22Rv1 (cell line): ENCODE data around the gene ATP6V1E1.

ENCODE experiments used
- H3K27ac ChIP-seq: fragments of 450-650 bp; 2 replicates; pipeline ENCODE4 v1.5.1; 2017
- ZFX ChIP-seq: fragments of 450-650 bp; IDR thresholded peaks from 2 replicates; pipeline ENCODE4 v1.6.1; 2017; ENCODE audit warnings: antibody characterized with exemption, borderline replicate concordance
- TF ChIP-seq, protein P1 (sequence below): fragments of 450-650 bp; IDR thresholded peaks from 2 replicates; pipeline ENCODE4 v1.5.1; 2017; ENCODE audit warnings: mild to moderate bottlenecking

The ATP6V1E1 gene

DNA sequence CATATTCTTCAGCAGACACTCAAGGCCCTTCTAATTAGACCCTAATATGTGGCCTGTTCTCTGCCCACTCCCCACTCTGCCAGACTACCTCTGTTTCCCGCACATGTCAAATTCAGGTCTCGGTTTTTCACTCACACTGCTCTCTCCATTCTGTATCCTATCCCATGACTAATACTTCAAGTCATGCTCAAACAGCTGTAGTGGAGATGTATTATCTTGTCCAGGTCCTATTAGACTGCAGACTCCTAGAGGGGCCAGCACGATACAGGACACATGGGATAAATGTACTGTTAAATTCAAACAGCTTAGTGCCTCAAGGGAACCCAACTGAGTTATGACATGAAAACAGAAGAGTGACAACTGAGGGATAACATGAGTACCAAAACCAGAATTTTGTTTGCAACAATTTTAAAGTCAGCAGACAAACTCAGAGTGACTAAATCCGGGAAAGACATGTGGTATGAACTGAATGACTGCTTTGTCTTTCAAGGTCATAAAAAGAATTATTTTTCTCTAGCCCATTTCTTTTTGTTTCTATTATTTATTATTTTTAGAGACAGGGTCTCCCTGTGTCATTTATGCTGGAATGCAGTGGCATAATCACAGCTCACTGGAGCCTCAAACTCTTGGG is 20.5 kb downstream of the ATP6V1E1 start:
- no peak for TF ChIP-seq ZFX
- TF ChIP-seq, protein P1, sequence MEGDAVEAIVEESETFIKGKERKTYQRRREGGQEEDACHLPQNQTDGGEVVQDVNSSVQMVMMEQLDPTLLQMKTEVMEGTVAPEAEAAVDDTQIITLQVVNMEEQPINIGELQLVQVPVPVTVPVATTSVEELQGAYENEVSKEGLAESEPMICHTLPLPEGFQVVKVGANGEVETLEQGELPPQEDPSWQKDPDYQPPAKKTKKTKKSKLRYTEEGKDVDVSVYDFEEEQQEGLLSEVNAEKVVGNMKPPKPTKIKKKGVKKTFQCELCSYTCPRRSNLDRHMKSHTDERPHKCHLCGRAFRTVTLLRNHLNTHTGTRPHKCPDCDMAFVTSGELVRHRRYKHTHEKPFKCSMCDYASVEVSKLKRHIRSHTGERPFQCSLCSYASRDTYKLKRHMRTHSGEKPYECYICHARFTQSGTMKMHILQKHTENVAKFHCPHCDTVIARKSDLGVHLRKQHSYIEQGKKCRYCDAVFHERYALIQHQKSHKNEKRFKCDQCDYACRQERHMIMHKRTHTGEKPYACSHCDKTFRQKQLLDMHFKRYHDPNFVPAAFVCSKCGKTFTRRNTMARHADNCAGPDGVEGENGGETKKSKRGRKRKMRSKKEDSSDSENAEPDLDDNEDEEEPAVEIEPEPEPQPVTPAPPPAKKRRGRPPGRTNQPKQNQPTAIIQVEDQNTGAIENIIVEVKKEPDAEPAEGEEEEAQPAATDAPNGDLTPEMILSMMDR: no peak
- no peak overlapping the region for H3K27ac ChIP-seq

DNA sequence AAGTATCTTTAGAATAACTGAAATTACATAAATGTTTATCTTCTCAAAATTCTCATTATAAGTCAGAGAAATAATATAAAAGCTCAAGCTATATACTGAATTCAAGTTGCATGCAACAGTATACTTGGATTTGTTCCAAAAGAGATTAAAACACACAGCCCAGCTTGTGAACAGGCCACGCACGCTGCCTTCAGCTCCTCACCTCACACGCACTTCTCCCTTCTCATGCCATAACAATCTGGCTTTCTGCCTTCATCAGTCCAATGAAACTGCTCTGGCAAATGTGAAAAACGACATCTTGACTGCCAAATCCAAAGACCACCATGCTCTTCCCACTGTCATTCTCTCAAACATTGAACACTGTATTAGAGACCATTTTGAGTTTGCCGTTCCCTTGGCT is 22.1 kb downstream of the ATP6V1E1 start:
- no peak overlapping the region for H3K27ac ChIP-seq
- TF ChIP-seq ZFX: no peak
- TF ChIP-seq, protein P1: no peak

DNA sequence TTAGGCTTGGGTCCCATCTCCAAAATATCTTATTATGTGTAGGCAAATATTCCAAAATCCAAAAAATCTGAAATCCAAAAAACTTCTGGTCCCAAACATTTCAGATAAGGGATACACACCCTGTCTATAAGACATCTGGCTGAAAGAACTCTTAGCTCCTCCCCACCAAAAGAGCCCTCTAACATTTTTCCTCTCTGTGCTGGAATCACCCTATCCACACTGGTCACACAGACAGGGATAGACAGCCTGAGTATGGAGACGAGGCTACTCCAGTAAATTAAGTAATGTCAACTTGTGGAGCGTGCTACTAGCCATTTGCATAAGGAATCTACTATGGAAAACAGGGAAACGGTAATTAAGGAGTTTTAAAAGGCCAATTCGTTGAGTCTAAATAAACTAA is 24.9 kb downstream of the ATP6V1E1 start:
- no peak for TF ChIP-seq ZFX
- H3K27ac ChIP-seq: no peak overlapping the region

DNA sequence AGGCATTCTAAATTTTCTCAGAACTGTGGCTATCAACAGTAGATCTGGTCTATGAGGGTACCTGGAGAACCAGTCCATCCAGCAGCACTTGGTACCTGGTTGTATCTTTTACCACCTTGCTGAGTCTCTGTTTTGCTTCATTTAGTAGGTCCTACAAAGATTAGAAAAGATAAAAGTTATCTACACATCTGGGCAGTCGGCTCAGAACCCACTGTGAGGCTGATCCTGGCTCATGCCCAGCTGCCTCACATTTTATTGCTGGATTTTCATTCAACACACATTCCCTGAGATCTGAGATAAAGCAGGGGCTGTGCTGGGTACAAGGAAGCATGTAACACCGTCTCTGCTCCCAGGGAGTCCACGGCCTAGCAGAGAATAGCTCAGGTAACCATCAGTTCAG is 27.5 kb downstream of the ATP6V1E1 start:
- TF ChIP-seq ZFX: no peak
- TF ChIP-seq, protein P1: no peak
- H3K27ac ChIP-seq: 0 out of 2 replicates have a peak overlapping the region, but pooled peaks have one; percentile 1

DNA sequence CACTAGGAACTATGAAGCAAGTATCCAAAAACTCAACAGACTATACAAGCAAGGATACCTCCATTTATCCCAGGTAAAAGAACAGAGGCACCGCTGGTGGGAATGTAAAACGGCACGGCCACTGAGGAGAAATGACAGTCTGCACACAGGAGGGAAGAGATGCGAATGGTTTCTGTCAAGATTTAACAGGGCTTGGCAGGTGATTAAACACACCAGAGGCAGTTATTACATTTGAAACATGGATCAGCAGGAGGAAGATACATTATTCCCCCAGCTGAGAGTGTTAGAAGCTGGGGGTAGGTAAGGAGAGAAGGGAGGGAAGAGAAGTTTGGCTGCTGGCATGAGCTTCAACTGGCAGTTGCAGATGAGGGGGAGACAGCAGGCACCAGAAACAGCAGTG is 30.2 kb downstream of the ATP6V1E1 start:
- no peak overlapping the region for H3K27ac ChIP-seq
- TF ChIP-seq, protein P1: no peak
- no peak for TF ChIP-seq ZFX

DNA sequence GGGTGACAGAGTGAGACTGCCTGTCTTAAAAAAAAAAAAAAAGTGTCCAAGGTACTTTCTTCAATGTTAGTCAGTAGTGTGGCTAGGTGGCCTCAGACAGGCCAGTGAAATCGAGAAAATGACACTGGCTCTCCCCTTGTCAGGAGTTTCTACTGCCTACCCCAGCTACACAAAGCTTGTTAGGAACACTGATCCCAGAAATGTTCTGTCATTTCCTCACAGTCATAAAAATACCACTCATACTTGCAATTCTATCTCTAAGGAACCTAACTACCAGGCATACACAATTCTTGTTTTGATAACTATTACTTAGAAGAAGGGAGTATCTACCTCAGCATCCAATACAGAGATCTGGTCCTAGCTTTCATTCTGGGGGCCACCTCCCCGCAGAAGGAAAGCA is 31.3 kb downstream of the ATP6V1E1 start:
- TF ChIP-seq ZFX: no peak
- TF ChIP-seq, protein P1: no peak
- no peak overlapping the region for H3K27ac ChIP-seq

DNA sequence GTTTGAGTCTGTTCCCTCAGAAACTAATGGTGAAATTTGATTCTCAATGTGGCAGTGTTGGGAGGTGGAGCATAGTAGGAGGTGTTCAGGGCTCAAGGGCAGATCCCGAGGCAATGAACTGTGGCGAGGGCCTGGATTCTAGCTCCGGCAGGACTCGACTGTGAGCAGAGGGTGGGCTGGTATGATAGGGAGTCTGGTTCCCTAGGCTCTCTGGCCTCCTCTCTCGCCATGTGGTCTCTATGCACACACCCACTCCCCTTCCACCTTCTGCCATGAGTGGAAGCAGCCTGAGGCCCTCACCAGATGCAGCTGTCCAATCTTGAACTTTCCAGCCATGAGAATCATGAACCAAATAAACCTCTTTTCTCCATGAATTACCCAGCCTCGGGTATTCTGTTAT is 32.3 kb downstream of the ATP6V1E1 start:
- TF ChIP-seq ZFX: no peak
- TF ChIP-seq, protein P1: no peak
- no peak overlapping the region for H3K27ac ChIP-seq

DNA sequence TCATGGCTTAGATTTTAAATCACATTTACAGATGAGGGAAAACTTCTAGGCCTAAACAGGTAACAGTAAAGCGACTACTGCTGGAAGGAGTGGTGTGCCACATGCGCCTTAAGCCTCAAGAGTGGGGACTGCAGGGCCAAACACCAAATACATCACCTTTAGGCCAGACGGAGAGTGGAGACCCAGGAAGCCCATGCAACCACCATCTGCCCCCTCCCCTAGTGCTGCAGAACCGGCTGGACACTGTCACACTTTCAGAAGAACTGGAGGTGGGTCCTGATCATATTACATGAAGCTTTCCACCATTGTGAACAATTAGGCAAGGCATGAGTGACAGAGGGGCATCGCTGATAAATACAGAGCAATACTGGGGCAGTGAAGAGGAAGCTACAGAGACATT is 36.3 kb downstream of the ATP6V1E1 start:
- TF ChIP-seq, protein P1: no peak
- no peak for TF ChIP-seq ZFX
- H3K27ac ChIP-seq: no peak overlapping the region
